Smooth muscle cell of the brain vasculature (primary cell): ENCODE results near the gene PHYHD1.

Experiments used
- DNase-seq: peaks from one replicate; pipeline ENCODE4 v3.0.0-alpha.2; 2012; ENCODE audit warnings: low read depth, low spot score

Gene PHYHD1

DNA sequence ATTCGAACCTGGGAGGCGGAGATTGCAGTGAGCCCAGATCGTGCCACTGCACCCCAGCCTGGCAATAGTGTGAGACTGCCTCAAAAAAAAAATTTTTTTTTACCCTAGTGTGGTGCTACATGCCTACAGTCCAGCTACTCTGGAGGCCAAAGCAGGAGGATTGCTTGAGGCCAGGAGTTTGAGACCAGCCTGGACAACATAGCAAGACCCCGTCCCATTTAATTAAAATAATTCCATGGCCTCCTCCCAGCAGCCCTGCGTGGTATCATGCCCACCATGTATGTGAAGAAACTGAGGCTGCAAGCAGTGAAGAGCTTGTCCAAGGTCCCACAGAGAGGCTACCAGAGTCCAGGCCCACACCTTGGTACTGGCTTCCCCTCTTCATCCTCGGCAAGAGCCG lies 19.4 kb upstream of the PHYHD1 start:
- DNase-seq, result no peak

- DNase-seq, result no peak
These were observed 19.0 kb upstream of the PHYHD1 start for GRCh38 chr9:128901822-128902221.

DNA sequence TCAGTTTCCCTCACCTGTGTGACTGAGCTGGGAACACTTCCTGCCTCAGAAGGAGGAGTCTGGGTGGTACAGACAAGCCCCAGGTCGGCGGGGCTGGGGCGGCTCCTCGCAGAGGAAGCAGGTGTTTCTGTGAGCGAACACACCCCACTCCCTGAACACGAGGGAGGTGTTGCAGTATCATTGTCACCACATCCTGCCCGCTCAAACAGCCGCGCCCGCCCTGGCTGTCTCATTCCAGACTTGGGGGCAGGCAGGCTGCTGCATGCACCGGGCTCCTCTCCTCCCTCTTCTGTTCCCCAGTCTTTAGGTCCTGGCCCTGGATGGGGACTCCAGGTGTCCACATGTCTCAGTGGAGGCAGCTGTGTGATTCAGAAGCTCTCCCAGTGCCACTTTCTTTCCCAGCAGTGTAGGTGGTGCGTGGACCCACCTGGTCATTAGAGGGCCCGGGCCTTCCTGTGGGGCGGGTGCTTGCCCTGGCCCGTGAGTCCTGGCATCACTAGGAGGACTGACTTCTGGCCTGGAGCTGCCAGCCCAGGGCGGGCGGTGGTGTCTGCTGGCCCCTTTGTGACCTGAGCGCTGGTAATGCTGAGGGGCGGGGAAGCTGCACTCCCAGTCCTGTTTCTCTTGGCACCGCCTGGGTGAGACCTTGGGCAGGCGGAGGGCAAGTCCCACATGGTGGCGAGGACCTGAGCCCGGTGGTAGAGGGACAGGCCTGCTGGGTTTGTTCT lies 18.3 kb upstream of the PHYHD1 start:
- no peak for DNase-seq

GRCh38 chr9:128903079-128903461 lies 17.7 kb upstream of the PHYHD1 start:
- DNase-seq, result no peak

GRCh38 chr9:128903871-128904620 lies 16.7 kb upstream of the PHYHD1 start:
- no peak for DNase-seq

DNA sequence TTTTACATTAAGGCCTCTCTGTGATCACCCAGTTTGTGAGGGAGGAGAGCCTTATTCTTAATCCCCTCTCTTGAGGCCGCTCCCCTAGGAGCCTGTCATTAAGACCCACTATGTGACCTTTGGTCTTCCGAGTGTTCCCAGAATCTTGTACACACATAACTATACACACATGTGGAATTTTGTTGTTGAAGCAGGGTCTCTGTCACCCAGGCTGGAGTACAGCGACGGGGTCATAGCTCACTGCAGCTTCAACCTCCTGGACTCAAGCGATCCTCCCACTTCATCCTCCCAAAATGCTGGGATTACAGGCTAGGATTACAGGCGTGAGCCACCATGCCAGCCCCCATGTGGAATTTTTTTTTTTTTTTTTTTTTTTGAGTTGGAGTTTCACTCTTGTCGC lies 14.8 kb upstream of the PHYHD1 start:
- no peak for DNase-seq

DNA sequence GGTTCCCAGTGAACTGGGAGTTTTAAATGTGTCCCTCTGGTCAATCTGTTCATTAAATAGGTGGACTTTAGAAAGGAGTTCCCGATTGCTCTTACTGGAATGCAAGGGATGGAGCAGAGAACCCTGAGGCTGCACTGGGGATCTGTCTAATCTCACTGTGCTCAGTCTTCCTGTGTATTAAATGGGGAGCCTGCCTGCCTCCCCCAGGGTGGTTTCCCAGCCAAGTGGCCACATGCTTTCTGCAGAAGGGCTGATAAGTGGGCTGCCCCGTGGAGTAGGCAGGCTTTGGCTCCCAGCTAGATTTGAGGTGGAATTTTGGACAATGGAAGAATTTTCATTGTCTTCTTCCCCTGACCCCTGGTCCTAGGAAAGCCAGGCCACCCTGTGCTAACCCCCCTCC lies 14.0 kb upstream of the PHYHD1 start:
- DNase-seq, result no peak

GRCh38 chr9:128908372-128908771 lies 12.4 kb upstream of the PHYHD1 start:
- DNase-seq, result no peak

- no peak for DNase-seq
These were observed 10.9 kb upstream of the PHYHD1 start for GRCh38 chr9:128909859-128910258.

DNA sequence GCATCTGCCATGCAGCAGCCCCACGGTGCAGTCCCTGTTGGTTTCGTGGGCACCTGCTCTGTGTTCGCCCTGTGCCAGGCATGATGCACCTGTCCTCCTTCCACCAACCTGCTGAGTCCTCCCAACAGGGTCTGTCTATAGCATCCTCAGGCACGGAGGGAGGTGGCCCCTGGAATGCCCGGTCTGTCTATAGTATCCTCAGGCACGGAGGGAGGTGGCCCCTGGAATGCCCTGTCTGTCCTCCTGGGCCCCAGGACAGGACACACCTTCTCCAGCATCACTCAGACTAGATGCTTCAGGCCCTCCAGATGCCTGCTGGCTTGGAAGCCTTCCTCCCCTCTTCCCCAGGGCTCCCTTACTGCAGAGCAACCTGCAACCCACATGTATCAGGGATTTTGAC lies 9.9 kb upstream of the PHYHD1 start:
- no peak for DNase-seq

DNA sequence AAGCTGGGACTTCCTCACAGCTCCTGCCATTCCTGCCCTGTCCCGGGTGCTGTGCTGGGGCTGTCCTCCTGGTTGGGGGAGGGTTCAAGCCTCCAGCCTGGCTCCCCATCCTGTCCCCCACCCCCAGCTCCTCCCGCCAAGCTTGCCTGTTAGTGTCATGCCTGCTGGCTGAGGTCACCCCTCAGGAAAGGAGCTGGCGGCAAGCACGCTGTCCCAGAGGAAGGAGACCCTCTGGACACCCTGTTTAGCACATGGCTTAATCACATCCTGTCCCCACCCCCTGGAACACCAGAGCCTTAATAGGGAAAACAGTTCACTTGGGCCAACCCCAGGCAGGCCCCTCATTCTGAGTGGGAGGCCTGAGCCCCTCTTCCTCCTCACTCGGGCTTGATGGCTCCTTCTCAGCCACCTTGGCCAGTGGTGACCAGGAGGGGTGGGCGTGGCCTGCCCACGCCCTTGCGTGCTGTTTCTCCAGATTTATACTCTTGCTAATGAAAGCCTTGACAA lies 9.2 kb upstream of the PHYHD1 start:
- DNase-seq, result no peak

DNA sequence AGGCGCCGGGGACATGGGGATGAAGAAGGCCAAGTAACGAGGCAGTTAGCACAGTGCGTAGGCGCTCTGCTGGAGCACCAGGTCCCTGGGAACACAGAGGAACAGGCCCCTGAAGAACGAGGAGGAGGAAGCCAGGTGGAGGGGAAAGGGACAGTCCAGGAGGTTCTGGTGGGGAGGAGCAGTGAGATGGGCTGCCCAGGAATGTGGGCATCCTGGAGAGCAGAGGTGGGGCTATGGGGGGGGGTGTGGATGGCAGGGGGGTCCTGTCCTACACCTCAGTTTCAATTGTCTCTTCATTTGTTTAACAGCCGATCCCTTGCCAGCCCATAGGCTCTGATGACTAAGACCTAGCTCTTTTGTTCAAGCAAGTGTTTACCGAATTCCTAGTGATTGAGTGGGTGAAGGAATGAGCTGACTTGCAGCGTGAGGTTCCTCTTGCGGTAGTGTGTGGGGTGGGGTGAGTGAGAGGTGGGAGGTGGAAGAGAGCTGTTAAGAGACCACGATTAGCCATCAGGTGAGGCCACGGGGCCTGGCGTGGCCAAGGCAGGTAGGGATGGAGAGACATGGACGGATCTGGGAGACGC lies 8.4 kb upstream of the PHYHD1 start:
- DNase-seq, result no peak

GRCh38 chr9:128913048-128913900 lies 7.5 kb upstream of the PHYHD1 start:
- no peak for DNase-seq

GRCh38 chr9:128913995-128914772 lies 6.6 kb upstream of the PHYHD1 start:
- no peak for DNase-seq

GRCh38 chr9:128916204-128916603 lies 4.6 kb upstream of the PHYHD1 start:
- DNase-seq, result no peak

- no peak for DNase-seq
These were observed 4.0 kb upstream of the PHYHD1 start for GRCh38 chr9:128916745-128917144.

- DNase-seq, result peak; percentile 44
These were observed 3.5 kb upstream of the PHYHD1 start for GRCh38 chr9:128917151-128917849.

DNA sequence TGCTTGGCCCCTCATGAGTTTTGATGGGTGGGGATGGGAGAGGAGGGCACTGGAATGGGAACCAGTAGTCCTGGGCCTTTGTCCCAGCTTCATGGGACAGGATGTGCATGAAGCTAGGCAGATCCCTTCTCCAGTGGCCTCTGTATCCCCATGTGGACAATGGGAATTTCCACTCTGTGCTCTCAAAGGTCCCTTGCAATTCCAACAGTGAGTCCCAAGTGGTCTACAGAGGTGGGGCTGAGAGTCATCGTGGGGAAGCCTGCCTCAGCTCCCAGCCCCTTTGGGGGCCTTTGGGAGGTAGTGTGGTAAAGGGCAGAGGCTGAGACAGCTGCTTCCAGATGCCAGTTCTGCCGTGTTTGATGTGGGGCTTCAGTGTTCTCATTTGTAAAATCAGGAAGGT lies 1.9 kb upstream of the PHYHD1 start:
- no peak for DNase-seq

- DNase-seq, result no peak
These were observed 1.2 kb upstream of the PHYHD1 start for GRCh38 chr9:128919402-128920089.
